Osteoblast (primary cell): ENCODE data around the gene PHOSPHO1. TPM values are rescaled to one million over a fixed set of nuclear protein-coding genes. Genes with fewer than 3 reads are reported as not detected.

Experiments
- DNase-seq: peaks from one replicate; pipeline ENCODE4 v3.0.0; 2011; ENCODE audit warnings: low spot score, mixed read lengths; ENCODE audit not compliant: insufficient read length; ENCODE audit errors: missing footprints
- H2AFZ ChIP-seq: 2 replicates; pipeline ENCODE4 v1.6.0; 2011; ENCODE audit warnings: mild to moderate bottlenecking, low read length
- H3K27ac ChIP-seq: 2 replicates; pipeline ENCODE4 v1.5.1; 2011; ENCODE audit warnings: mild to moderate bottlenecking, low read depth, low read length, moderate library complexity
- H3K27me3 ChIP-seq: 2 replicates; pipeline ENCODE4 v1.6.0; 2012; ENCODE audit warnings: mild to moderate bottlenecking, control low read depth, inconsistent platforms, low read length, moderate library complexity; ENCODE audit not compliant: insufficient read depth
- H3K36me3 ChIP-seq: 2 replicates; pipeline ENCODE4 v1.5.1; 2011; ENCODE audit warnings: mild to moderate bottlenecking, low read length, control low read depth, moderate library complexity; ENCODE audit not compliant: insufficient read depth
- H3K4me1 ChIP-seq: 2 replicates; pipeline ENCODE4 v1.5.1; 2011; ENCODE audit warnings: mild to moderate bottlenecking, low read length, control low read depth, moderate library complexity; ENCODE audit not compliant: insufficient read depth
- H3K4me2 ChIP-seq: 2 replicates; pipeline ENCODE4 v1.6.0; 2011; ENCODE audit warnings: mild to moderate bottlenecking, low read length; ENCODE audit not compliant: insufficient read depth
- H3K4me3 ChIP-seq: fragments of 200-600 bp; sonication (generic); 3 replicates; pipeline ENCODE4 v1.5.1; 2012; ENCODE audit warnings: mild to moderate bottlenecking, low read length, inconsistent platforms; ENCODE audit not compliant: insufficient read depth
- H3K79me2 ChIP-seq: 2 replicates; pipeline ENCODE4 v1.6.0; 2012; ENCODE audit warnings: mild to moderate bottlenecking, low read length, control low read depth, inconsistent platforms; ENCODE audit not compliant: insufficient read depth
- H3K9me3 ChIP-seq: 2 replicates; pipeline ENCODE4 v1.5.1; 2011; ENCODE audit warnings: low read depth, low read length, control low read depth
- H4K20me1 ChIP-seq: 2 replicates; pipeline ENCODE4 v1.6.0; 2012; ENCODE audit warnings: mild to moderate bottlenecking, low read length, control low read depth; ENCODE audit not compliant: insufficient read depth
- CTCF ChIP-seq: IDR thresholded peaks from 2 replicates; pipeline ENCODE4 v1.5.1; 2011; ENCODE audit warnings: mild to moderate bottlenecking, low read depth, low read length, moderate library complexity; ENCODE audit errors: extremely low read depth
- total RNA-seq: library from RNA; depleted of rRNA; stranded (reverse); fragments of >200 nt; gene quantifications from 2 replicates; pipeline ENCODE4 v1.2.3, GENCODE V29; 2012

Gene PHOSPHO1
- total RNA-seq, 1 donor, result 0.36 TPM

DNA sequence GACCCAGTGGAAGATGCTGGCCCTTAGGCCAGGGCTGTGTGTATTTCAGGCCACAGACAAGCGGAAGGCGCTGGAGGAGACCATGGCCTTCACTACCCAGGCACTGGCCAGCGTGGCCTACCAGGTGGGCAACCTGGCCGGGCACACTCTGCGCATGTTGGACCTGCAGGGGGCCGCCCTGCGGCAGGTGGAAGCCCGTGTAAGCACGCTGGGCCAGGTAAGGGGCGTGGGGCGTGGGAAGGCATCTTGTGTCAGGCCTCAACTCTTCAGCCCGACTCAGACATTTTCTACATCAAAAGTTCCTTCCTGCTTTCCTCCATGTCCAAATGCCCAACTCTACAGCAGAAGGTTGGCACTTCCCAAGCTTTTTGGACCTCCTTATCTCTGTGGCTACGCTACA lies 14.1 kb downstream of the PHOSPHO1 start:
- Histone ChIP-seq H3K4me2 (no peak overlapping the region), H3K9me3 (no peaks in the 10 kb centered on the region), H3K79me2 (no peaks in the 10 kb centered on the region), H4K20me1 (no peaks in the 10 kb centered on the region), H3K27ac (no peak overlapping the region), H2AFZ (no peak overlapping the region), H3K4me3 (no peak overlapping the region), H3K27me3 (peaks cover 4% of the 10 kb centered on the region), H3K36me3 (no peaks in the 10 kb centered on the region), H3K4me1 (no peaks in the 10 kb centered on the region)
- DNase-seq, result peak; percentile 79
- TF ChIP-seq CTCF, result no peak

- Histone ChIP-seq H3K4me3 (no peak overlapping the region), H3K36me3 (no peaks in the 10 kb centered on the region), H3K4me2 (no peak overlapping the region), H3K27me3 (peaks cover 10% of the 10 kb centered on the region), H3K79me2 (no peaks in the 10 kb centered on the region), H3K9me3 (no peaks in the 10 kb centered on the region), H3K27ac (no peak overlapping the region), H4K20me1 (no peaks in the 10 kb centered on the region), H2AFZ (no peak overlapping the region), H3K4me1 (peaks cover 3% of the 10 kb centered on the region)
- DNase-seq, result peak; percentile 57
- TF ChIP-seq CTCF, result no peak
These were observed 15.8 kb downstream of the PHOSPHO1 start for GRCh38 chr17:49214676-49215360.

GRCh38 chr17:49213847-49214246 lies 16.7 kb downstream of the PHOSPHO1 start:
- Histone ChIP-seq H3K27me3 (peaks cover 7% of the 10 kb centered on the region), H3K4me3 (no peak overlapping the region), H3K79me2 (no peaks in the 10 kb centered on the region), H3K4me1 (peaks cover 7% of the 10 kb centered on the region), H3K4me2 (no peak overlapping the region), H4K20me1 (no peaks in the 10 kb centered on the region), H3K9me3 (no peaks in the 10 kb centered on the region), H3K27ac (no peak overlapping the region), H3K36me3 (no peaks in the 10 kb centered on the region), H2AFZ (no peak overlapping the region)
- no peak for TF ChIP-seq CTCF
- peak; percentile 53 for DNase-seq

DNA sequence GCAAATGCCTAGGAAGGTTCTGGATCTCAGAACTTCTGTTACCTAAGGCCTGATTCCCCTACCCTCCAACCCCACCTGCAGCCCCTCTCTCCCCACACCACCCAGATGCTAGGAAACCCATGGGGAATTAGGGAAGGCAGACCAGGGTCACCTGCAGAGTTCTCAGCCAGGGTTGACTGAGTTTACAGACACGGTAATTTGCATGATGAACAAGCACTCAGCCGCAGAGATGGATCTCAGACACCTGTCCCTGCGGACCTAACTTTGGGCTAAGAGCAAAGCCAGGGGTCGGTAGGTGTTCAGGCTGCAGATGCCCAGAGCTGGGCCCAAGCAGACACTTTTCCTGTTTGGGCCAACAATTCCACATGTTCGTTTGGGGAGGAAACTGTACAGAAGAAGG lies 17.2 kb downstream of the PHOSPHO1 start:
- Histone ChIP-seq H3K36me3 (no peaks in the 10 kb centered on the region), H3K27ac (no peak overlapping the region), H3K4me3 (no peak overlapping the region), H3K27me3 (peaks cover 8% of the 10 kb centered on the region), H3K4me1 (peaks cover 7% of the 10 kb centered on the region), H2AFZ (no peak overlapping the region), H4K20me1 (no peaks in the 10 kb centered on the region), H3K79me2 (no peaks in the 10 kb centered on the region), H3K4me2 (no peak overlapping the region), H3K9me3 (no peaks in the 10 kb centered on the region)
- TF ChIP-seq CTCF, result no peak
- peak; percentile 25 for DNase-seq
